Measurements from ENCODE around the gene CA5A. TPM values are rescaled to one million over a fixed set of nuclear protein-coding genes. Genes with fewer than 3 reads are reported as not detected.

CA5A gene
- total and polyA plus RNA-seq, 2 of the 4 experiments (the other 2 are of a cell fraction), result not detected

DNA sequence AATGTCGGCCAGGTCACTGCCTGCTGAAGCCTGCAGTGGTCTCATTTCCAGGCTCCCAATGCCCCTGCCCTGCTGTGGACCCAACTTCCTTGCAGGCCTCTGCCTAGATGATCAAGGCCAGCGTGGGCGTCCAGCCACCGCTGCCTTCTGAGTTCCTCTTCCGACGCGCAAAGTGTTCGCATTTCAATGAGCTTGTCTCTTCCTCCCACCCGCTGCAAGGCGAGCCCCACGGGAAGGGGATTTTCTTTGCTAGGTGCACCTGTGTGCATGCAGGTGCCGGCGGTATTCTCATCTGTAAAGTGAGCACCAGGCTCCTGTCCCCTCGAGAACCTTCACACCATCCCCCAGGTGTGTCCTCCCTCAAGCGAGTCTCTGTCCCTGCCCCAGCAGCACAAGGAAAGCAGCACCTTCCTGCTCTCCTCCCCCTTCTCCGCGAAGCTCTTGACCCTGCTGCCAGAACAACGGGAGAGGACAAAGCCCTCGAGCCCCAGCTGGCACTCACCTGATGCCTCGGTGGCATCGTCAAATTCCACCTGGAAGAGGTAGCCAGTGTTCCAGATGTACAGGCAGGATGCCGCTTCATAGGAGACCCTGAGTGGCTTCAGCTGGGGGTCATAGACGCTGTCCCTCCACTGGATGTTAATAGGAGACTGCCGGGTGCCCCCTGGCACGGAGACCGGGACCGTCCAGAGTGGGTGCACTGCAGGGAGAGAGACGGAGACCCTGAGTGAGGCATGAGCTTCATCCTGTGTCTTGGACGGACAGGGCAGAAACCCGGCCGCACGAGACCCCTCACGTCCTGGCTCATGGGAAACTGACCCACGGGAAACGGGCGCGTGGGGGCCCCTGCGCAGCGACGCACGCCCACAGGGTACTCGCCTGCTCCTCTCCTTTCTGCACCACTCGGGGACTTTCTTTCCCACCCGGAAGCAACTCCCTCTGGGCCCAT is 9.8 kb downstream of the CA5A start (continued):
- TF ChIP-seq MXI1 (IDR thresholded peaks at IDR 0.05; ENCODE audit: borderline replicate concordance, low read depth, low read length), result no peak

DNA sequence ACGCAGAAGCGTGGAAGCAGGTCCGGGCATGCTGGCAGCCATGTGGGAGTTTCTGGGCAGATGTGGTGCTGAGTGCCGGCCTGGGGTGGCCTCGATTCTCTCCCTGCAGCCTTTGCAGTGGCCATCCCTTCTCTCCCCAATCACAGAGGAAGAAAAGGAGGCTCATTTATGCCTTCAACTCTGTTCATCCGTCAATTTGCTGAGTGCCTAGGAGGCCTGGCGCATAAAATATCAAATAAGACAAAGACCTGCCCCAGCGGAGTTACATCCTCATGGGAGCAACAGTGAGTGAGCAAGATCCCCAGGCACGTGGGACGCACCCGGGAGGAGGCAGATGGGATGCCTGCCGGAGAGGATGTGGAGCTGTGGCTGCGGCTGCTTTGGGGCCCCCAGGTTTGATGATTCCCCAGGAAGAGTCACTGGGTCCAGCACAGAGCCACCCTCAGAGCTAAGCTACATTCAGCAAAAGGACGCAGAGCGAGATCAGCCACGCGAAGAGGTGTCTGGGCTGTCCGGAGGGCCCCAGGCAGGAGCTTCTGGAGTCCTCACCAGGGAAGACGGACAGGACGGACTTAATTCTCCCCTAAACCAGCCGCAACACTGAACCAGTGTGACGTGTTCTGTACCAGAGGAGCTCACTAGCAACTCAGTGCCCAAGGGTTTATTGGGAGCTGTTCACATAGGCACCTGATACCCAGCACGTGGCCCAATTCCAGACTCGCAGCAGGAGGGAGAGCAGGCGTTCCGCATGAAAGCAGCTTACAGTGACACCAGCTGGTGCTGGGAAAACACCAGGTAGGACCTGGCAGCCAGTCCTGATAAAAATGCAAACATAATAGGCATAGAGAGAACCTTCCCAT is 11.3 kb downstream of the CA5A start:
- Histone ChIP-seq H3K36me3 (ENCODE audit: control insufficient read depth, insufficient read depth, low read length) (no peaks in the 10 kb centered on the region), H2BK5ac (ENCODE audit: low read depth, low read length, poor library complexity, severe bottlenecking) (no peak overlapping the region), H3K9me3 (ENCODE audit: control insufficient read depth, insufficient read depth, low read length) (no peaks in the 10 kb centered on the region), H3K9ac (ENCODE audit: low read depth, low read length) (no peak overlapping the region), H2BK15ac (ENCODE audit: low read depth, low read length) (no peak overlapping the region), H2BK20ac (ENCODE audit: low read depth, low read length) (no peak overlapping the region), H3K79me1 (ENCODE audit: low read depth in 1 of 2, low read length in 2 of 2) (no peaks in the 10 kb centered on the region), H3K9me1 (ENCODE audit: insufficient read depth, low read length) (no peaks in the 10 kb centered on the region), H2BK120ac (ENCODE audit: low read depth, low read length) (no peak overlapping the region), H3K4me3 (ENCODE audit: insufficient read depth, low read depth, low read length) (no peak overlapping the region), H4K91ac (ENCODE audit: insufficient read depth, low read depth, low read length) (no peak overlapping the region), H3K4ac (ENCODE audit: low read depth, low read length) (no peak overlapping the region), H3K56ac (ENCODE audit: extremely low read depth, insufficient read depth, low read length) (no peak overlapping the region), H3K23ac (ENCODE audit: low read depth, low read length) (no peak overlapping the region), H3K4me1 (ENCODE audit: control insufficient read depth, insufficient read depth, low read length) (no peaks in the 10 kb centered on the region), H4K5ac (ENCODE audit: low read depth, low read length) (no peak overlapping the region), H3K27ac (ENCODE audit: insufficient read depth, low read length) (no peak overlapping the region), H4K20me1 (ENCODE audit: insufficient read depth, low read length) (no peaks in the 10 kb centered on the region), H3K4me2 (ENCODE audit: low read depth, low read length) (no peak overlapping the region), H2AFZ (replicated peaks; ENCODE audit: low read length, poor library complexity) (no peak overlapping the region), H3K14ac (replicated peaks; ENCODE audit: low read depth, low read length) (no peak overlapping the region), H4K8ac (ENCODE audit: low read depth in 2 of 2, low read length in 2 of 2) (no peak overlapping the region), H3K27me3 (ENCODE audit: control insufficient read depth, insufficient read depth, low read length) (peaks cover 44% of the 10 kb centered on the region), H2AK9ac (replicated peaks; ENCODE audit: low read depth, low read length, poor library complexity) (no peak overlapping the region), H3K18ac (ENCODE audit: low read depth, low read length) (no peak overlapping the region), H2AK5ac (ENCODE audit: low read depth, low read length) (no peak overlapping the region)
- 71% methylated on average over 12 of the region's 26 CpGs; no CpG with 5 or more reads in 1 of the 2 experiments for WGBS, 2 experiments (ENCODE audit: extremely low coverage in 2 of 2, insufficient read length in 1 of 2)
- no TSS peak for BruUV-seq (replicated peaks)
- DNase-seq, result no peak
- TF ChIP-seq MAFK (IDR thresholded peaks at IDR 0.05; ENCODE audit: low read depth, low read length) (no peak), CHD1 (IDR thresholded peaks at IDR 0.05; ENCODE audit: low read depth, low read length) (no peak), NFE2L2 (IDR thresholded peaks at IDR 0.05; ENCODE audit: low read depth, low read length) (no peak), POLR2A (IDR thresholded peaks at IDR 0.05; ENCODE audit: low read depth, low read length) (no peak)
- TF ChIP-seq, protein P1, sequence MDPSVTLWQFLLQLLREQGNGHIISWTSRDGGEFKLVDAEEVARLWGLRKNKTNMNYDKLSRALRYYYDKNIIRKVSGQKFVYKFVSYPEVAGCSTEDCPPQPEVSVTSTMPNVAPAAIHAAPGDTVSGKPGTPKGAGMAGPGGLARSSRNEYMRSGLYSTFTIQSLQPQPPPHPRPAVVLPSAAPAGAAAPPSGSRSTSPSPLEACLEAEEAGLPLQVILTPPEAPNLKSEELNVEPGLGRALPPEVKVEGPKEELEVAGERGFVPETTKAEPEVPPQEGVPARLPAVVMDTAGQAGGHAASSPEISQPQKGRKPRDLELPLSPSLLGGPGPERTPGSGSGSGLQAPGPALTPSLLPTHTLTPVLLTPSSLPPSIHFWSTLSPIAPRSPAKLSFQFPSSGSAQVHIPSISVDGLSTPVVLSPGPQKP (IDR thresholded peaks at IDR 0.05; ENCODE audit: borderline replicate concordance, low read depth, low read length), result no peak
- TF ChIP-seq, protein P2, sequence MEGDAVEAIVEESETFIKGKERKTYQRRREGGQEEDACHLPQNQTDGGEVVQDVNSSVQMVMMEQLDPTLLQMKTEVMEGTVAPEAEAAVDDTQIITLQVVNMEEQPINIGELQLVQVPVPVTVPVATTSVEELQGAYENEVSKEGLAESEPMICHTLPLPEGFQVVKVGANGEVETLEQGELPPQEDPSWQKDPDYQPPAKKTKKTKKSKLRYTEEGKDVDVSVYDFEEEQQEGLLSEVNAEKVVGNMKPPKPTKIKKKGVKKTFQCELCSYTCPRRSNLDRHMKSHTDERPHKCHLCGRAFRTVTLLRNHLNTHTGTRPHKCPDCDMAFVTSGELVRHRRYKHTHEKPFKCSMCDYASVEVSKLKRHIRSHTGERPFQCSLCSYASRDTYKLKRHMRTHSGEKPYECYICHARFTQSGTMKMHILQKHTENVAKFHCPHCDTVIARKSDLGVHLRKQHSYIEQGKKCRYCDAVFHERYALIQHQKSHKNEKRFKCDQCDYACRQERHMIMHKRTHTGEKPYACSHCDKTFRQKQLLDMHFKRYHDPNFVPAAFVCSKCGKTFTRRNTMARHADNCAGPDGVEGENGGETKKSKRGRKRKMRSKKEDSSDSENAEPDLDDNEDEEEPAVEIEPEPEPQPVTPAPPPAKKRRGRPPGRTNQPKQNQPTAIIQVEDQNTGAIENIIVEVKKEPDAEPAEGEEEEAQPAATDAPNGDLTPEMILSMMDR (conservative IDR thresholded peaks at IDR 0.05; ENCODE audit: low read depth, low read length), result no peak
- ChIA-PET POLR2A (ENCODE audit: unreplicated experiment) (no interaction called here), CTCF (no interaction called here)
- dilution Hi-C loops (cut with HindIII; ENCODE audit: low sequenced_read_pairs, unreplicated experiment) (no loop called here), intact Hi-C loops (cut with micrococcal nuclease) (no loop called here), in situ Hi-C loops (cut with MboI; ENCODE audit: low sequenced_read_pairs) (no loop called here)
- ATAC-seq (ENCODE audit: low read depth), result no peak

Measured in IMR-90 (cell line).